Erythroblast (primary cell): ENCODE measurements around the gene TMOD4.
"Not testable (repeated sequence)": the region's sequence is repeated elsewhere in the genome, so short reads cannot be mapped to it uniquely, and the experiment has no call there.

Experiments
- DNase-seq, 2 experiments: peaks; one replicate each; lab custom pipeline; 2025; lab: John Stamatoyannopoulos, UW
- GATA1 ChIP-seq: IDR thresholded peaks from 2 replicates; pipeline ENCODE4 v1.6.1; 2011; ENCODE audit warnings: low read depth, mild to moderate bottlenecking, control low read depth, low read length, moderate library complexity
- POLR2A ChIP-seq: IDR thresholded peaks from 2 replicates; pipeline ENCODE4 v1.6.1; 2011; ENCODE audit warnings: mild to moderate bottlenecking, low read length

Gene TMOD4

GRCh38 chr1:151175863-151176262 lies at the start of gene TMOD4:
TMOD4 (minus strand) TSS chr1:151175981; CDS start chr1:151174875, 1,106 bp downstream.
- TF ChIP-seq POLR2A (no peak), GATA1 (no peak)
- peak; percentile 33 to 42 for DNase-seq

- no peak for DNase-seq
- TF ChIP-seq POLR2A (no peak), GATA1 (no peak)
Measured at GRCh38 chr1:151222130-151222529, 46.3 kb upstream of the TMOD4 start.

GRCh38 chr1:151221616-151222015 lies 45.8 kb upstream of the TMOD4 start:
- peak in 1 of 2 experiments; percentile 19 for DNase-seq
- TF ChIP-seq POLR2A, result no peak
- no peak for TF ChIP-seq GATA1

GRCh38 chr1:151213560-151213959 lies 37.8 kb upstream of the TMOD4 start:
- DNase-seq, result no peak

DNA sequence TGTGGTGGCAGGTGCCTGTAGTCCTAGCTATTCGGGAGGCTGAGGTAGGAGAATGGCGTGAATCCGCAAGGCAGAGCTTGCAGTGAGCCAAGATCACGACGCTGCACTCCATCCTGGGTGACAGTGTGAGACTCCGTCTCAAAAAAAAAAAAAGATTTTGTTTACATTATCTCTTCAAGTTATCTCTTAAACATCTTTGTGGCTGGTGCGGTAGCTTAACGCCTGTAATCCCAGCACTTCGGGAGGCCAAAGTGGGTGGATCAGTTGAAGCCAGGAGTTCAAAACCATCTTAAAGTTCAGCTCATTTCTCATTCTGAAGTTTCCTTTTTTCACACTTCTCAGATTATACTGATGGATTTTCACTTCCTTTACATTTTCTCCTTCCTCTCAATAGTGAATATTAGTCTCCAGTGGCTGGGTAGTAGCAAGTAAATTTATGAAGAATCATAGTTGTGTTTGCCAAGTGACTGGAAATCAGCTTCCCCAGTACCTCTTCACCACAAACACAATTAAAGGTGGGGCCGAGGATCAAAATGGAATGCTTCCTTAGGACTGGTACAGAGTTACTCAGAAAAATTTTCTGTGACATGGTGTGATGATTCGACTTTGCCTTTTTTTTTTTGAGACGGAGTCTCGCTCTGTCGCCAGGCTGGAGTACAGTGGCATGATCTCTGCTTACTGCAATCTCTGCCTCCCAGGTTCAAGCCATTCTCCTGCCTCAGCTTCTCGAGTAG lies 36.4 kb upstream of the TMOD4 start:
- TF ChIP-seq POLR2A (no peak), GATA1 (no peak)
- no peak for DNase-seq

More at GRCh38 chr1:151213560-151213959, 37.8 kb upstream of the TMOD4 start:
- TF ChIP-seq GATA1, result no peak
- no peak for TF ChIP-seq POLR2A

DNA sequence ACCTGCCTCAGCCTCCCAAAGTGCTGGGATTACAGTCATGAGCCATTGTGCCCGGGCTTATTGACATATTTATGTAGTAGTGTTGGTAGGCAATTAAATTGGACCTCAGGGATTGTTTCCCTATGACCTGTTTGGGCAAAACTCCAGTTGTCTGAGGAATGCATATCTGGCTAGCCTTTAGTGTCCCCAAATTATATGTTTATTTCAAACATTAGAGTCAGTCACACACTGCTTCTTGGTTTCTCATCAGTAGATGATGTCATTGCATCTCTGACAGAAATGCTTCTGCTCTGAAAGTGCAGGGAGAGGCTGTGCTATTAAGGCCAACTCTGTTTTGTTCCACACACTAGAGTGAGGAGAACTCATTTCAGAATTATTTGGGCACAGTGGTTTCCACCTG lies 35.0 kb upstream of the TMOD4 start:
- TF ChIP-seq POLR2A, result no peak
- no peak for TF ChIP-seq GATA1
- DNase-seq, result no peak

DNA sequence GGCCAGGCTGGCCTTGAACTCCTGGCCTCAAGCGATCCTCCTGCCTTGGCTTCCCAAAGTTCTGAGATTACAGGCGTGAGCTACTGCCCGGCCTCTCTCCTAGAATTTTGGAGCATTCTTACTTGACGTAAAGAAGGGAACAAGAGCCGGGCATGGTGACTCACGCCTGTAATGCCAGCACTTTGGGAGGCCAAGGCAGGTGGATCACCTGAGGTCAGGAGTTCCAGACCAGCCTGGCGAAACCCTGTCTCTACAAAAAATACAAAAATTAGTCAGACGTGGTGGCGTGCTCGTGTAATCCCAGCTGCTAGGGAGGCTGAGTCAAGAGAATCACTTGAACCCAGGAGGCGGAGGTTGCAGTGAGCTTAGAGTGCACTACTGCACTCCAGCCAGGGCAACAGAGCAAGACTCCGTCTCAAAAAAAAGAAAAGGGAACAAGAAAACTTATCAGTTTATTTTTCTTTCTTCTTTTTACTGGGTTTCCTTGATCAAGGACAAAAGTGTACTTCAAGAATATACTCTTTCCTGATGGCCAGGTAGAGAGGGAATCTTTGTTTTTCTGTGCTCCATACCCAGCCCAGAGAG lies 29.7 kb upstream of the TMOD4 start:
- not testable (repeated sequence) for DNase-seq

DNA sequence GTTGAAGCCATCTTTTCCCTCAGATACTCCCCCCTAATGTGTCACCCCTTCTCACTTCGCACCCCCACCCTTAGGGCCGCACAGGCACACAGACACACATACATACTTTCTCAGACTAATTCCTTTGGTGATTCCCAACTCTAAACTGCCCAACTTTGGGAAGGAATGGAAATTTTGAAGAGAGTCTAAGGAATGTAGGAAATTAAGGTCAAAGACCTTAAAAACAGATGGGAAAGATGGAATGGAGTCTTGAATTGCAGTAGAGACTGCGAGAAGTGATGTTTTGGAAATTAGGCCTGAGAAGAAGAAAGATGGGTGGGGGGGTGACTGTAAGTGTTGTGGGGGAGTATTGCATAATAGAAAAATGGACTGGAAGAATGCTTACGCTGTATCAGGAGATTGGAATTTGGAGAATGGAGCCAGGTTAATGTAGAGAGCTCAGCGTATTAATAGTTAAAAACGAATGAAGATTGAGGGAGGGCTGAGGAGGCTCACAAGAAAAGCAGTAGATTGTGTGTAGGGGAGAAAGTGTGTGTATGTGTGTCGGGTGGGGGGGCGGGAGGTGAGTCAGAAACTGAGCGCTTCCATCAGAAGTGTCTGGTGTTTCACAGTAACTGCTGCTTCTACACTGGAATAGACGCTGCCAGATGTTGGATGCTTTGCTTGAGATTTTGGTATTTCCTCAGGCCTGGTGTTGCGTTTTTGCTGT lies 24.2 kb upstream of the TMOD4 start:
- no peak for DNase-seq
- TF ChIP-seq POLR2A (no peak), GATA1 (no peak)

DNA sequence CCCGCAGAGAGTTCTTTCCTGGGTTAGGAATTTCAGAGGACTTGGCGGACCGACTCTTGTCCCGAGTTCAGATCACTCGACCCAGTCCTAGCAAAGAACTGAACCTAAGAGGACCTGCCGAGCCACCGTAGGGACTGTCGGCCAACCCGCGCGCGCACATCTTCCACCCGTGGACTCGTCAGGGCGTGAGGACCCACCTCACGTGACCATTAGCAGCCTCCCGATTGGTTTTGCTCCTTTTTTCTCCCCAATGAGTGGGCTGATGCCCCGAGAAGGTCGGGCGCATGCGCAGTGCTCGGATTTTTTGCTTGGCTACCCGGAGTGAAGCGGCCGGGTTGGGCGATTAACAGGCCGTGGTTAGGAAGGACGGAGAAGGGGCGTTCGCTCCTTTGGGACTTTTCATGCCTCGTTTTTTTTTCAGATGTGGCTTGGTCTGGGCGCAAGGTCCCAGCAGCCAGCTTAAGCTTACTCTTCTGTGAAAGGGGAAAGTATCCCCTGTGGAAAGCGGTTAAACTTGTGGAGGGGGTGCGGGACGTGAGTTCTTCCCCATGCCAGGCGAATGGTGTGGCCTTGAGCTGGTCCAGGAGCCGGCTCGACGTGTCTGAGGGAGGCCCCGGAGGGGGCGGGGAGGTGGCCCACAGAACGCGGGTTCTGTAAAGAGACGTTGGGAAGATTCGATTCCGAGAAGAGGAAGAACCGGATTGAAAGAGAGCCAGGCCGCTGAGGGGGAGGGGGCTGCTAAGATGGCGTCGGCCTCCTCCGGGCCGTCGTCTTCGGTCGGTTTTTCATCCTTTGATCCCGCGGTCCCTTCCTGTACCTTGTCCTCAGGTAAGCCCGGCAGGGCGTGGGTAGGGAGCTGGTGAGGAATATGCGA lies 22.7 kb upstream of the TMOD4 start, which contains the start of gene PIP5K1A:
PIP5K1A (plus strand) TSS at position 299 of the 874 bp plus-strand sequence; CDS start at position 744, 445 bp downstream.
- DNase-seq, result peak; percentile 97 to 98

GRCh38 chr1:151197863-151198253 lies 22.1 kb upstream of the TMOD4 start:
- peak; percentile 68 to 72 for DNase-seq

More for the DNA sequence above, 22.7 kb upstream of the TMOD4 start, which contains the start of gene PIP5K1A:
- peak; percentile 85 for TF ChIP-seq POLR2A
- no peak for TF ChIP-seq GATA1

GRCh38 chr1:151196292-151196800 lies 20.6 kb upstream of the TMOD4 start:
- DNase-seq, result peak; percentile 77 to 79
- no peak for TF ChIP-seq POLR2A
- no peak for TF ChIP-seq GATA1

More at GRCh38 chr1:151197863-151198253, 22.1 kb upstream of the TMOD4 start:
- TF ChIP-seq GATA1 (no peak), POLR2A (no peak)

GRCh38 chr1:151194894-151195594 lies 19.3 kb upstream of the TMOD4 start:
- peak; percentile 54 to 77 for DNase-seq

- no peak for TF ChIP-seq POLR2A
- TF ChIP-seq GATA1, result no peak
- no peak for DNase-seq
Measured at GRCh38 chr1:151193856-151194255, 18.1 kb upstream of the TMOD4 start.
